DMS53 treated with DMSO at 0.1 percent for 48 hours (cell line): ENCODE results near the gene MRPL37.
"Not testable (repeated sequence)": the region's sequence is repeated elsewhere in the genome, so short reads cannot be mapped to it uniquely, and the experiment has no call there.

ENCODE experiments used
- DNase-seq: peaks from one replicate; lab custom pipeline; 2025; ENCODE audit not compliant: unreplicated experiment; lab: John Stamatoyannopoulos, UW

MRPL37 gene

GRCh38 chr1:54172614-54173599 is 27.1 kb upstream of the MRPL37 start:
- no peak for DNase-seq

- DNase-seq = no peak
Observed at GRCh38 chr1:54173681-54174080, 26.3 kb upstream of the MRPL37 start.

GRCh38 chr1:54174106-54174505 is 25.9 kb upstream of the MRPL37 start:
- DNase-seq = no peak

- DNase-seq = no peak
Observed at GRCh38 chr1:54176621-54177327, 23.2 kb upstream of the MRPL37 start.

- no peak for DNase-seq
Observed at GRCh38 chr1:54177726-54178125, 22.2 kb upstream of the MRPL37 start.

GRCh38 chr1:54178296-54179070 is 21.5 kb upstream of the MRPL37 start:
- no peak for DNase-seq

GRCh38 chr1:54180701-54181360 is 19.1 kb upstream of the MRPL37 start:
- no peak for DNase-seq

- no peak for DNase-seq
Observed at GRCh38 chr1:54186056-54186455, 13.9 kb upstream of the MRPL37 start.

GRCh38 chr1:54188291-54188690 is 11.7 kb upstream of the MRPL37 start:
- no peak for DNase-seq

GRCh38 chr1:54190526-54190925 is 9.4 kb upstream of the MRPL37 start:
- no peak for DNase-seq

GRCh38 chr1:54191525-54191924 is 8.4 kb upstream of the MRPL37 start:
- DNase-seq = no peak

GRCh38 chr1:54193453-54193852 is 6.5 kb upstream of the MRPL37 start:
- no peak for DNase-seq

- DNase-seq = peak; percentile 69
Observed at GRCh38 chr1:54199151-54199764, 709 bp upstream of the MRPL37 start.

GRCh38 chr1:54200519-54200997 is 591 bp downstream of the MRPL37 start:
- no peak for DNase-seq

GRCh38 chr1:54204199-54204598 is 4.2 kb downstream of the MRPL37 start:
- no peak for DNase-seq

- DNase-seq = no peak
Observed at GRCh38 chr1:54207287-54207686, 7.3 kb downstream of the MRPL37 start.

- not testable (repeated sequence) for DNase-seq
Observed at GRCh38 chr1:54207896-54208295, 7.9 kb downstream of the MRPL37 start.

GRCh38 chr1:54212872-54213271 is 12.9 kb downstream of the MRPL37 start:
- no peak for DNase-seq

GRCh38 chr1:54215523-54215922 is 15.6 kb downstream of the MRPL37 start:
- no peak for DNase-seq
